Kidney (tissue), 14 donors: ENCODE results near the gene BRAP. TPM values are rescaled to one million over a fixed set of nuclear protein-coding genes. Genes with fewer than 3 reads are reported as not detected.
"Not testable (repeated sequence)": the region's sequence is repeated elsewhere in the genome, so short reads cannot be mapped to it uniquely, and the experiment has no call there.

Source experiments
- DNase-seq, 5 donors: peaks; one replicate each; pipeline ENCODE4 v3.0.0-alpha.2; 2013 to 2020
- FAIRE-seq: peaks from 2 replicates; lab custom pipeline; 2012; peaks lifted over from hg19 to GRCh38; lab: Jason Lieb, UNC
- H3K27ac ChIP-seq, 2 donors: one replicate each; pipeline ENCODE4 v1.7.0; 2013; ENCODE audit warnings: low read depth in 2 of 2, low read length in 2 of 2, inconsistent platforms in 1 of 2
- H3K27me3 ChIP-seq: one replicate; pipeline ENCODE4 v1.7.1; 2013; ENCODE audit warnings: low read length, inconsistent platforms; ENCODE audit not compliant: control insufficient read depth, insufficient read depth
- H3K36me3 ChIP-seq, 3 donors: one replicate each; pipeline versions ENCODE4 v1.7.0 to v1.7.1; 2013; ENCODE audit warnings: low read length in 3 of 3, control low read depth in 1 of 3, inconsistent platforms in 1 of 3; ENCODE audit not compliant: insufficient read depth in 3 of 3, control insufficient read depth in 2 of 3
- H3K4me1 ChIP-seq, 3 donors: one replicate each; pipeline versions ENCODE4 v1.7.0 to v1.7.1; 2013; ENCODE audit warnings: low read length in 3 of 3, inconsistent platforms in 1 of 3, low read depth in 1 of 3; ENCODE audit not compliant: control insufficient read depth in 2 of 3, insufficient read depth in 2 of 3
- H3K4me3 ChIP-seq, 3 donors: one replicate each; pipeline versions ENCODE4 v1.7.0 to v1.8.1; 2013; ENCODE audit warnings: low read length in 3 of 3, control low read depth in 1 of 3, inconsistent platforms in 1 of 3
- H3K9ac ChIP-seq, 3 donors: one replicate each; pipeline versions ENCODE4 v1.7.0 to v1.7.1; 2013; ENCODE audit warnings: low read length in 3 of 3, control low read depth in 1 of 3, inconsistent platforms in 1 of 3
- H3K9me3 ChIP-seq, 3 donors: one replicate each; pipeline versions ENCODE4 v1.7.0 to v1.7.1; 2013; ENCODE audit warnings: low read length in 3 of 3, control low read depth in 1 of 3, inconsistent platforms in 1 of 3; ENCODE audit not compliant: control insufficient read depth in 2 of 3, insufficient read depth in 1 of 3
- CTCF ChIP-seq: IDR thresholded peaks from 3 replicates; pipeline ENCODE4 v1.5.1; 2012; ENCODE audit warnings: mild to moderate bottlenecking, moderate library complexity, borderline replicate concordance; ENCODE audit not compliant: insufficient read depth; ENCODE audit errors: extremely low read depth
- intact Hi-C: fragments of 100-400 bp; cut with DNase I; formaldehyde crosslinking; loops from one replicate; pipeline ENCODE4 v1.11.1; 2022
- polyA plus RNA-seq: library from polyadenylated mRNA; stranded (reverse); fragments of 350-450 nt; fragmentation: Illumina TruSeq; extraction: RNeasy Lipid Tissue Mini Kit (QIAGEN cat#74804); gene quantifications from one replicate; pipeline ENCODE4 v1.2.3, GENCODE V29; 2014; ENCODE audit warnings: low read depth, low replicate concordance; ENCODE audit not compliant: insufficient read depth
- total RNA-seq: library from RNA; stranded (reverse); fragmentation: NEBNext Ultra II Directional; extraction: Animal tissue kit (Norgen Biotek cat#: 25700); gene quantifications from one replicate; pipeline ENCODE4 v1.2.1, GENCODE V29; 2021
- donor health status: control.
- donor health status: control.
- donor health status: control.
- donor health status: control.
- donor health status: control.
- donor health status: DM: yes; HTN: yes; CAD: no.
- donor health status: Normal renal cell carcinoma (clear cell type).

Gene BRAP
- total and polyA plus RNA-seq, 2 donors from 2014 or later = 9.6 to 17.2 TPM

DNA sequence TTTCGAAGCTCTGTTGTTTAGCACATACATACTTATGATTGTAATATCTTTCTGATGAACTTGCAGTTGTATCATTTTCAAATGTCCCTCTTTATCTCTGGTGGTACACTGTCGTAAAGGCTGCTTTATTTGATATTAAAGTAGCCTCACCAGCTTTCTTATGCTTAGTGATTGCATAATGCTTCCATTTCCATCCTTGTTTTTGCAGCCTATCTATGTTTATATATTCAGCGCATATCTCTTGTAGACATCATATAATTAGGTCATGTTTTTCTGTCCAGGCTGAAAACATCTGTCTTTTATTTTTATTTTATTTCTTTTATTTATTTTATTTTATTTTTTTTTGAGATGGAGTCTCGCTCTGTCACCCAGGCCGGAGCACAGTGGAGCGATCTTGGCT lies 34.7 kb upstream of the BRAP start:
- intact Hi-C loops = no loop called here
- H3K9me3 ChIP-seq = no peaks in the 10 kb centered on the region
- H3K4me1 ChIP-seq = no peaks in the 10 kb centered on the region
- H3K4me3 ChIP-seq = no peak overlapping the region
- FAIRE-seq (no peak), DNase-seq (no peak)
- no peak overlapping the region for H3K9ac ChIP-seq
- H3K27me3 ChIP-seq = no peaks in the 10 kb centered on the region
- peaks cover 2 to 8% (median 4%) of the 10 kb centered on the region in 3 donors for H3K36me3 ChIP-seq
- no peak overlapping the region for H3K27ac ChIP-seq
- TF ChIP-seq CTCF = no peak

DNA sequence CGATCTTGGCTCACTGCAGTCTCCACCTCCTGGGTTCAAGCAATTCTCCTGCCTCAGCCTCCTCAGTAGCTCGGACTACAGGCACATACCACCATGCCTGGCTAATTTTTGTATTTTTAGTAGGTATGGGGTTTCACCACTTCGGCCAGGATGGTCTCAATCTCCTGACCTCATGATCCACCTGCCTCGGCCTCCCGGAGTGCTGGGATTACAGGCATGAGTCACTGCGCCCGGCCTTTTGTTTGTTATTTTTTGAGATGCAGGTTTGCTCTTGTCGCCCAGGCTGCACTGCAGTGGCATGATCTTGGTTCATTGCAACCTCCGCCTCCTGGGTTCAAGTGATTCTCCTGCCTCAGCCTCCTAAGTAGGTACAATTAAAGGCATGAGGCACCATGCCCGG lies 33.6 kb upstream of the BRAP start:
- H3K27me3 ChIP-seq, H3K27ac ChIP-seq, H3K9me3 ChIP-seq, FAIRE-seq, DNase-seq, H3K4me3 ChIP-seq, intact Hi-C loops, H3K4me1 ChIP-seq, H3K9ac ChIP-seq: not testable (repeated sequence)
- H3K36me3 ChIP-seq = peaks cover 2 to 11% (median 4%) of the 10 kb centered on the region in 3 donors

- FAIRE-seq (no peak), DNase-seq (no peak)
- H3K9me3 ChIP-seq = no peaks in the 10 kb centered on the region
- H3K27ac ChIP-seq = no peak overlapping the region
- H3K36me3 ChIP-seq = peaks cover 2 to 19% (median 16%) of the 10 kb centered on the region in 3 donors
- no peak overlapping the region for H3K9ac ChIP-seq
- H3K27me3 ChIP-seq = no peaks in the 10 kb centered on the region
- no peaks in the 10 kb centered on the region for H3K4me1 ChIP-seq
- intact Hi-C loops = no loop called here
- no peak overlapping the region for H3K4me3 ChIP-seq
- TF ChIP-seq CTCF = no peak
Measured at GRCh38 chr12:111715279-111715678, 29.5 kb upstream of the BRAP start.

DNA sequence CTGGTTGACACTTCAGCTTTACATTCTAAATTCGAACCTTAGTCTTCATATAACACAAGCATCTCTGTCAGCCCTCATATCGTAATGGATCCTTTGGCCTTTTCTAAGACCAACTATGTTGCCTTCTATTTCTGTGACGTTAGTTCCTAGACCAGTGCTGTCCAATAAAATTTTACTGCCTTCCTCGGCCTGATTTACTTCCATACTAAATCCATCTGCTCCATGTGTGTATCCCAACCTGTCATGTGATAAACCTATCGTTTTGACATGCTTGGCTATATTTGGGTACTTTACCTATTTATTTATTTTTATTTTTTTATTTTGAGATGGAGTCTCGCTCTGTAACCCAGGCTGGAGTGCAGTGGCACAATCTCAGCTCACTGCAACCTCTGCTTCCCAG lies 20.4 kb upstream of the BRAP start:
- Histone ChIP-seq H3K4me1 (peaks cover 0 to 2% (median 0%) of the 10 kb centered on the region in 3 donors), H3K9ac (no peak overlapping the region), H3K27me3 (no peaks in the 10 kb centered on the region), H3K36me3 (peaks cover 2 to 34% (median 22%) of the 10 kb centered on the region in 3 donors), H3K9me3 (no peaks in the 10 kb centered on the region), H3K27ac (no peak overlapping the region), H3K4me3 (no peak overlapping the region)
- no peak for TF ChIP-seq CTCF
- FAIRE-seq = no peak
- intact Hi-C loops = no loop called here
- no peak for DNase-seq
